IPS DF 4.7 (cell line): ENCODE data around the gene IKZF1.

ENCODE experiments used
- DNase-seq: peaks from one replicate; pipeline ENCODE4 v3.0.0-alpha.2; 2013; ENCODE audit warnings: low spot score; ENCODE audit errors: extremely low read depth

The IKZF1 gene

DNA sequence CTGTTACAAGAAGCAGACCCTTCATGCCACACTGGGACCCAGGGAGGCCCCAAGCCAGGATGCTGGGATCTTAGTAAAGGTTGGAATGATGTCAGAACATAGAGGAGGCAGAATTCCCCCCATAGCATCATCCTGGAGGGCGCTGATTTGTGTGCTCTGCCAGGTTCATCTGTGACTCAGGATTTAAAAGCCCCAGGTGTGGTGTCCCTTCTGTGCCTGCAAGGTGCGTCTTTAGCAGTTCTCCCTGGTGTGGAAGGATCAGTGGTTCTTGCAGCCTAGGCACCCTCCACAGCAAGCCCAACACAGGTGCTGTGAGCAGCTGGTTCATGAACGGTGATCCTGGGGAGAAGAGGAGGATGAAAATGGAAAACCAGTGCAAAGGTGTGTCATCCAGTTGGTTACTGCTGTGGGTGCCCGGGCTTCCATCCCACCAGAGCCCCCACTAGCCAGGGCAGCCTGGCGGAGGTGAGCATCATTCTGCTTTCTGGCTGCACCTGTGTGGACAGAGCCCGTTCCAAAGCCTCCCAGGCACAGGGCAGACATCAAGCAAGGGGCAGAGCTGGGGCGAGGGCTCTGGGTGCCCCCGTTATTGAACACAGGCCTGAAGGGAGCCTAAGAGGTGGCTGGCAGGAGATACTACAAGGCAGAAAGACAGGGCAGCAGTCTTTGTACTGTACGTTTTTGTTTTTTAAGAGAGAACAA, 49.5 kb downstream of the IKZF1 start:
- no peak for DNase-seq

DNA sequence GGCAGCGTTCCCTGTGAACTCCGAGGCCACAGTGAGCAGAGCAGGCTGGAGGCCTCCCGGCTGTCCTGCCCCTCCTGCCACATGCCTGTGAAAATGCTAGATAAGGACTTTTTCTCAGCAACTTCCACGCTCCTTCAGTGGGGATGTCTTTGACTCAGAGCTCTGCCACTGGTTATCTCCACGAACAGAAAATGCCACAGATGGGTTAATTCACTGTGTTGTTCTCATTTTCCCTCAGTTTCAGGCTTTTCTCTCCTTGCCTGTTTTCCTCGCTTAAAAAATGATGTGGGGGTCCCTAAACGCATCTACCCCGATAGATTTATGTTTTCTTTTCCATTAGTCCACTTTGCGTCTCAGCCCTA, 51.3 kb downstream of the IKZF1 start:
- no peak for DNase-seq

GRCh38 chr7:50356212-50356944, 51.9 kb downstream of the IKZF1 start:
- DNase-seq, result no peak

DNA sequence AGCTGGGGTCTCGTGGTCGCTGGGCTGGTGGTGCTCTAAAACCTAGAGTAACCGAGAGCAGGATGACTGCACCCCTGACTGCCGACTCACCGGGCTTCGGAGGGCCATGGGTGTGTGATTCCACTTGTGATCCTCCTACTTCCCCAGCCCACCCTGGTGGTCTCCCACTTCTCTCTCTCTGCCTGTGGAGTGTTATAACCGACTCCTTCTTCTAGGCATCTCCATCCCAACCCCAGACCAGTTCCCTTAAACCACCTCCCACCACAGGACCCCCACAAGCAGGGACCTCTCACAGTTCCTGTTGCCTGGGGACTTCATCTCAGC, 52.4 kb downstream of the IKZF1 start:
- no peak for DNase-seq

- DNase-seq, result no peak
These were observed 52.9 kb downstream of the IKZF1 start for GRCh38 chr7:50357426-50357825.

DNA sequence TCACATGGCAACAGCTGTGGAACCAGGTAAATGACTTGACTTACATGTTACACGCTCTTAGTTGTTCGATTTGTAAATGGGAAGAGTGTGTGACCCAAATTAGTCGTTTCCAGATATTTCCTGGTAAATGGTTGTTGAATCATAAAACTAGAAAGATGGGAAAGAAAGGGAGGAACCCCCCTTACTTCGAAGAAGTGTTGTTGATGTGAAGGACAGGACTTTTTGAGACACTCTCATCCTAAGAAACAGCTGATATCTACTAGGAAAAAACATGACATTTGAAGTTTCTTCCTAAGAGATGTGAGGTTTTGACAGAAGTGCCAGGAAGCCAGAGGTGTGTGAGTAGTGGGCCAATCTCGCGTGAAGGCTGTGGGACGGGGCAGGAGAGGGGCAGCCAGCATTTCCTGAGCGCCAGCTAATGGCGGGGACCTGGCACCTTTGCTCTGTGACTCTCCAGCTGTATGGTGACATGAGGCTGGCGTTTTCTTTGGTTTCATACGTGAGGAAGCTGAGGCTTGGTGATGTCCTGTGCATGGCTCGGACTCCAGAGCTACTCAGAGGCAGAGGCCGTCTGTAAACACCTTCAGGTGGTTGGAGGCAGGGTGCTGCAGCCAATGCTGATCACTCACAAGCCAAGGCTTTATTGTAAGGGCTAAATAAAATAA, 53.7 kb downstream of the IKZF1 start:
- DNase-seq, result no peak

DNA sequence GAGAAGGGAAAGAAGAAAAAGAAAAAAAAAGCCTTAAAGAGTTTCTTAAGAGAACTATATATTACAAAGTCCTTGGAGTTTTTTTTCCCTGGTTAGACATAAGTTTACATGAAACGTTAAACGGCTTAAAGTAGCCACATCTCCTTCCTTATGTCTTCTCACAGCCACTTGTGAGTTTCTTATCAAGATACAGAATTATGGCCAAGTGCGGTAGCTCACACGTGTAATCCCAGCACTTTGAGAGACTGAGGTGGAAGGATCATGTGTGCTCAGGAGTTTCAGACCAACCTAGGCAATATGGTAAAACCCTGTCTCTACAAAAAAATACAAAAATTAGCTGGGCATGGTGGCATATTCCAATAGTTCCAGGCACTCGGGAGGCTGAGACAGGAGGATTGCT, 54.3 kb downstream of the IKZF1 start:
- no peak for DNase-seq

DNA sequence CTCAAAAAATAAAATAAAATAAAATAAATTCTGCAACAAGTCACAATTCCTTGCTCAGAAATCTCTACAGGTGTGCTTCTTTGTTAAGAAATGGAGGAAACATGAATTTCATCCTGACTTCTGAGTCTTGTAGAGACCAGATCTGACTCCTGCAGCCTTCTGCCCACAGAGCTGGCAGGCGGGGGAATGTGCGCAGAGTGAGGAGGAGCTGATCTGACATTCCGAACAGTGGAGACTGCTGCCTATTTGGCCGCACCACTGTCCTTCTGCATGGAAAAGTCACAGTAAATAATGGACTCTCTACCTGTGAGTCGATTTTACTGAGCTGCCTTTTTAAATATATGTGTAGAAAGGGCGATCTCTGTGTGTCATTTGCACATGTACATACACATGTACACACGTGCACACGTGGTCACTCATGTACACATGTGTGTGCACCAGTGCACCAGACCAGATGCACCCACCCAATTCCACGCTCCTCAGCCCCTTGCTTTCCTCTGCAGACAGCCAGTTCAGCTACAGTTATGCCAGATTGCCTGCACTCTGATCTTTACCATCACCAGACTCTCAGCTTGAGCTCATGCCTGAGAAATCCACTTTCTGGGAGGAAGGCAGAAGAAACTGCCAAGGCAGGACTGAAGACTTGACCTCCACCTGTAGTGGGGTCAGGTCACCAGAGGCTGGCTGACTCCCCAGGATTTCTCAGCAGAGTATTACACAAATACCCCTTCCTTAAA, 54.9 kb downstream of the IKZF1 start:
- DNase-seq, result no peak

DNA sequence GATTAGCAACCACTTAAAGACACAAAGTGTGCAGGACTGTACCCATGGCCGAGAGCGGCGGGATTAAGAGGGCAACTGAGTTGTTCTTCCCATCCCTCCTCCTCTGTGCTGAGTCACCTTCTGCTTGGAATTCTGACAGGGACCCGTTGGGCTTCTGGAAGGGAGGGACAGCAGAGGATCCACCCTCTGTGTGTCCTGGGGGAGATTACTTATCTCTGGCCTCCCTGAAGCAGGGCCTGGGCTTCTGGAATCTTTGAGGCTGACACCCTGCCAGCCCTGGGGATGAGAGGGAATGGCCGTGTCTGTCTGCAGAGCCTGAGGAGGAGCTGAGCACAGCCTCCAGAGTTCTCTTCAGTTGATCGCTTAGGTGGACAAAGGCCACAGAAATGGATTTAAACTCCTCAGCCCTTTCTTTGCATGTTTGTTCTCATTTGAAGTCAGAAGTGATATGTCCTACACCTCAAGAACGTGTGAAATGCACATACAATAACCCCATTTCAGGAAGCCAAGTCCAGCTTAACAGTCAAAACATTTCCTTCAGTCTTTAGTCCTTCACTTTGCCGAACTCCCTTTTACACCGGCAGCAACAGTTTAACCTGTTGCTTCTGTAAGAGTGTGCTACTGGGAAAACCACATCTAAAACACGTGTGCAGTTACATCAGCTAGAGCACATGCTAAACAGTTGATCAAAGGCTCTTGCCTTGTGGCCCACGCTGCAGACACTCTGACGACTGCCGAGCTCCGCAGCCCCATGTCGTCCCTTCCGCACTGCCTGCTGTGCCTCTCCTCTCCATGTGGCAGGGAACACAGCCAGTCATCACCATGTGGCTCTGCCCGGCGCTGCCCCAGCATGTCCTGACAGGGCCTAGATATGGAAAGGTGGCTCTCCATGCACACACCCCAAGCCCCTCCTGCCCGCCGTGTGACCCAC, 55.7 kb downstream of the IKZF1 start:
- DNase-seq, result no peak

- no peak for DNase-seq
These were observed 57.6 kb downstream of the IKZF1 start for GRCh38 chr7:50362142-50362541.

DNA sequence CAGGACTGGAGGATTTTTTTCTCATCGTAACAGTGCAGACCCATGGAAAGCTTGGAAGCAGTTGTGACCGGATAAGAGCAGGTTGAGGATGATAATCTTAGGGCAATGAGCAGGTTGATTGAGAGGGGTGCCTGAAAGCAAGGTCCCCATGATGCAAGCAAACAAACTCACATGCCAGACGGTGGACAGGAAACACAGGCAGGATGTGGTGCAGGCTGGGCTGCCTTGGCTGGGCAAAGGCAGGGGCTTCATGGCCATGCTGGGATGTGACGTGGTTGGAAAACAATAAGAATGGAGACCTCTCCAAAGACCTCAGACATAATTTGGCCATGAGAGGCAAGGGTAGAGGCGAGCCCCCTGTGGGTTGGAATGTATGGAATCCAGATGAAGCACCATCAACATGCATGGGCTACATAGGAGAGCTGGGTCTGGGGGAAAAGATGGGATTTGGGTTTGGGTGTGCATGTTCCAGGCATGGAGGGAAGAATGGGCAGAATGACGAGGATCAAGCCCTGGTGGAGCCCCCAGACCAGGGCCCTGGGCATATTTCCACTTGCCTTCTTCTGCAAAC, 58.3 kb downstream of the IKZF1 start:
- no peak for DNase-seq

DNA sequence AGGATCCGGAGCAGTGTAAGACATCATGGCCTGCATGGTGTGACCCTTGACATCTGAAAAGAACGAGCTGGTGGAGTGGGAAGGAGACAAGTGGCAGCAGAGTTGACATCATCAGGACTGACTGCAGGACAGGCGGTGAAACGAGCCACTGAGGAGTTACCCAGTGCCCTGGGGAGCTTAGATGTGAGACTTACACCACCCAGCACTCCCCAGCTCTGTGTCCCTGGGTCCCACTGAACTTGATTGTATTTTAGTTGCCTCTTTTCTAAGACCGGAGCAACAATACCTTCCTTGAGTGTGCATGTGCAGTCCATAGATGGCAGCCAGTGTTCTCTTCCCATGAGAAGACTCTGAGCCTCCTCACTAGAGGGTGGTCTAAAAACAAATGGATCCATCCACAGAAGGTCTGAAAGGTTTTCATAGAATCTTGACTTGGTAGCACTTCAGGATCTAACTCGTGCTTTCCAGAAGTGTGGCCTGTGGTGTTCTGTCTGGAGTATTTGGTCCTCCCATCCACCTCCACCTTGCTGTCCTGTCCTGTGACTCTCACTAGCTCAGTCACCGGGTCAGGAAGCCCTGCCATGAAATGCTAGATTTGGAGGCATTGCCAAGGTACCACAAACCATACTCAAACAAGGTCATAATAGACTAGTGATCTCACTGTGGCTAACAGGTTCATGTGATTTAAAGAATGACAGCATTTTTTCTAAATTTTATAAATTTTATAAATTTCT, 59.0 kb downstream of the IKZF1 start:
- no peak for DNase-seq

DNA sequence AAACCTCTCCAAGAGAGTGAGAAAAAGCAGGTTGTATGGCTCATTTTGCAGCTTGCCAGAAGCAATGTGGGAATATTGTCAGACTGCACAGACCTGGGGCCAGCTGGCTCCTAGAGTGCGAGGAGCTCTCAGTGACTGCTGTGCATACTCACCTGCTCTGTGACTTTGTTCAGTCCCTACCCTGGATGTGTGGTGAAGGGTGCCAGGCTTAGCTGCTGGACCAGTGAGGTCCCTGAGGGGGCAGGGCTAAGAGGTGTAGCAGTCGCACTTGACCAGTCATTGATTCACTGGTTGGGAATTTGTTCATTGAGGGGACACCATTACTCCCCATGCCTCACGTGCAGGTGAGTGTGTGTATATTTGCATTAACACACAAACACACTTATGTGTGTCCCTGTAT, 60.1 kb downstream of the IKZF1 start:
- DNase-seq, result no peak

DNA sequence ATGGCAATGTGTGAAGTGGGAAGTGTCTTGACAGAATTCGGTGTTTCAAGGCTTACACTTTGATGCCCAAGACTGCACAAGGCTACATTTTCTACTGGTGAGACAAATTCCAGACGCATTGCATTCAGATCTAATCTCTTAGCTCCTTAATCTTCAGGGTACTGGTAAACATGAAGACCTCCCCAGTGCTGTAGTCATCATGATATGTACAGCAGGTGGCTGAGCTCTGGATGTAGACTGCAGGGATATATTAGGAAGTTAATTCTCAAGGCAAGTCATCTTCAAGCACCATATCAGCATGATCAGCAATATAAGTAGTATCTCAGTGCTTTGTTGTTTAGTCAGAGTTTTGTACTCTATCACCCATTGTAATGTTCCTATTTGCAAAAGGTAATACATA, 61.8 kb downstream of the IKZF1 start:
- DNase-seq, result no peak

- no peak for DNase-seq
These were observed 62.6 kb downstream of the IKZF1 start for GRCh38 chr7:50367100-50367499.

DNA sequence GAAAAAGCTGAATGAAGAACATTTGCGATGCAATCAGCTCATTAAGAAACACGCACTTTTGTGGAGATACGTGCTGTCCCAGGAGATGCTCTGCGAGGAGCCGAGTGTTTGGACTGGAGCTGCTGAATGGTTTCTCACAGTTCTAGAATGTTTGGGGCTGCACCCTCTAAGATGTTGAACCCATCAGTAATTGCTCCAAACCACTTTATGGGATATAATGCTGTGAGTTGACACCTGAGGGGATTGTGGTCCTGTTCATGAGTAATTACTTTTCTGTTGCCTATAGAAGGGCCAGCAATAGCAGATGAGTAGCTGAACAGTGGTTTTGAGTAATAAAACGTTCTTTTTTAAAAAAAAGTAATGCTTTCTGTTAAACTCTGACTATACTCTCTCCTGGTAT, 63.1 kb downstream of the IKZF1 start:
- no peak for DNase-seq

DNA sequence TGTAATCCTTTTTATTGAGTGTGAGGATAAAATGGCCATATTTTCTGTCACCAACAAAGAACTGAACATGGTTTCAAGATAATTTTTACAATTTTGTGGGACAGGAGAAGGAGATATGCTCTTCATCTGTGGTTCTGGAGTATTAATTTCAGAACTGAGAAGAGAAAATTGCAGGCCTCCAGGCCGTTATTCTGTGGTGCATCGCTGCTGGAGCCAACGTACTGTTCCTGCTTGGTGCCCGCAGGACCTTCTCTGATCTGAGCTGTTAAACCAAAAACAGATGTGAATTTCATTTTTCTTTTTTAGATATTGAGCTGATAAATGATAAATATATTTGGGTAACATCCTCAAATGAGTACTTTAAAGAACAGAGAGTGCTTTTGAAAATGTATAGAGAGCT, 63.9 kb downstream of the IKZF1 start:
- no peak for DNase-seq

DNA sequence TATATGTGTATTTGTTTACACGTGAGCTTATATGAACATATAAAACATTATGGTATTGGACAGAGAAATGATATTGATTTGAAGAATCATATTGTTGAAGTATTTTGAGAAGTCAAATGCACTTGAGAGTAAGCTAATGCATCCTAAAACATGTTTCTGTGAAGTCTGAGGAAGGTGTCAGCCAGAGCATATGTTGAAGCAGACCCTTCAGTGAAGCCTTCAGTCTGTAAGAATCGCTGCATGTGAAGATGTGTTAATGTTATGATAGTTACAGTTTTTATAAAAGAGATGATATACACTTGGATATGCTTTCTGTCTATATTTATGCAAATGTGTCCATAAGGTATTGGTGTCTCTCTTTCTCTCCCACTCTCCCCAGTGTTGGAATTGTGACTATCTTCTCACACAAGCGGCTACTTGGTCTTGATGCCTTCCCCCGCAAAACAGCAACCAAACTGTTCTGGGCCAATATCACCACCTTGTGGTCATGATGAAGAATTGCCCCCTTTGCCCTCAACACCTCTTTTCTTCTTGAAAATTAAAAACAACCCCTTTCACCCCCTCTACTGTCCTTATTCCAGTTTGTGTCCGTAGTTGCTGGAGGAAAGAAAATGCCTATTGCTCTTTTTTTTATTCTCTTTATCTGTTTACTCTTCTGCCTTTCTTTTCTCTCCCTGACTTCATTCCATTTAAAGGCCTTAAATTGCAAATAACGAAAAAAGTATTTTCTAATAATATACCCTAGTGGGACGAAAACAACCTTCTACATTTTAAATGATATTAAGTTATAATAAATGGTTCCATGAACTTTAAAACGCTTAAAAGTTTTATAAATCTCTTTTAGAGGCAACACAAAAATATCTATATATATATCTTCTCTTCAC, 64.9 kb downstream of the IKZF1 start:
- peak; percentile 44 for DNase-seq

DNA sequence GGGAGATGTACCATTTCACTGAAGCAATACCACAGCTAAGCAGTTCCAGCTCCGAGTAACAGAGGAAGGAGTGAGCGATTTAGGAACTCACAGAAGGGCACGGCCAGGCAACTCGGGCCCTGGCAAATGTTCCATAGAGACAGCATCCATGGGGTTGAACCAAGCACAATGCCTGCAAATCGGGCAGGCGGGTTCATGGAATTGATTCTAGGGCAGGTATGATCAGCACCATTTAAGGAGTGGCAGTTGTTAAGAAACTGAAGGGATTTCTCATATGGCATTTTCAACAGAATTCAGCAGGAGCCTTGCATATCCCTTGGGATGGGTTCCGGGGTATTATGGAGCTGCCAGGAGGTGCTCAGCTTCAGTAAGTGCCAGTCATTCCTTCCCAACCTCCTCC, 66.4 kb downstream of the IKZF1 start:
- no peak for DNase-seq
